Measurements from ENCODE around the gene LRTM1. TPM values are rescaled to one million over a fixed set of nuclear protein-coding genes. Genes with fewer than 3 reads are reported as not detected.

Gene LRTM1
- total RNA-seq, 1 donor from 2014 or later = not detected

DNA sequence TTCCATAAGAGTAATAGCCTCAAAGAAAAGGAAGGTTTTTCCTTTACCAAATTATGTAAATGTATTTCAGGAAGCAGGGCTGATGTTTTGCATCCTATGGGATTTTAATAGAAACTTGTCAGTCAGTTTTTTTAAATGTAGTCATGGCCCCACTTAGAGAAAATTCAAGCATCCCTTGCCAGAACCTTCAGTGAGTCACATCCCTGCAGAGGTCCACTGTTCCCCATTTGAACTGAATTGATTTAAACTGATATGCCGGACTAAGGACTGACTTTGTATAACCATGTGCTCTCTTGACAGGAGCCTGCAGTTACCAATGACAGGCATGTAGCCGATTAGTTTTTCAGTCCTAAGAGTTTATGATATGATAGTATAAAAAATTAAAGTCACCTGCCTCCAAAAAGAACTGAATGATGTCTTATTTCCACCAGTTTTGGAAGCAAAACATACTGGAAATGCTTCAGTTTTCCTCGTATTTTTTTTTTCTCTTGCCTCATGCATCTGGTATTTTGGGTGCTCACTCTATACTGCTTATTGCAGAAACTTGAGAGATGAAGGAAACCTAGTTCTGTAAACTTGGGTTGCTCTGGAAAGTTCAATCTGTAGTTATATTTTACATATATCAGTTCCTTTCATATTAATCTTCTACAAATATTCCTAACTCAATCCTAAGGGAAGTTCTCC, 30.7 kb downstream of the LRTM1 start:
- TF ChIP-seq, protein P1, sequence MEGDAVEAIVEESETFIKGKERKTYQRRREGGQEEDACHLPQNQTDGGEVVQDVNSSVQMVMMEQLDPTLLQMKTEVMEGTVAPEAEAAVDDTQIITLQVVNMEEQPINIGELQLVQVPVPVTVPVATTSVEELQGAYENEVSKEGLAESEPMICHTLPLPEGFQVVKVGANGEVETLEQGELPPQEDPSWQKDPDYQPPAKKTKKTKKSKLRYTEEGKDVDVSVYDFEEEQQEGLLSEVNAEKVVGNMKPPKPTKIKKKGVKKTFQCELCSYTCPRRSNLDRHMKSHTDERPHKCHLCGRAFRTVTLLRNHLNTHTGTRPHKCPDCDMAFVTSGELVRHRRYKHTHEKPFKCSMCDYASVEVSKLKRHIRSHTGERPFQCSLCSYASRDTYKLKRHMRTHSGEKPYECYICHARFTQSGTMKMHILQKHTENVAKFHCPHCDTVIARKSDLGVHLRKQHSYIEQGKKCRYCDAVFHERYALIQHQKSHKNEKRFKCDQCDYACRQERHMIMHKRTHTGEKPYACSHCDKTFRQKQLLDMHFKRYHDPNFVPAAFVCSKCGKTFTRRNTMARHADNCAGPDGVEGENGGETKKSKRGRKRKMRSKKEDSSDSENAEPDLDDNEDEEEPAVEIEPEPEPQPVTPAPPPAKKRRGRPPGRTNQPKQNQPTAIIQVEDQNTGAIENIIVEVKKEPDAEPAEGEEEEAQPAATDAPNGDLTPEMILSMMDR (IDR thresholded peaks at IDR 0.05; ENCODE audit: insufficient read depth, low read depth, low read length) = no peak
- no peak for TF ChIP-seq EZH2 (IDR thresholded peaks at IDR 0.05; ENCODE audit: insufficient read depth, low read length)
- H3K9me3 ChIP-seq (ENCODE audit: insufficient read depth, low read depth, low read length) = no peaks in the 10 kb centered on the region
- H3K36me3 Mint-ChIP-seq (ENCODE audit: low read depth, unreplicated experiment) = no peaks in the 10 kb centered on the region
- no peaks in the 10 kb centered on the region for H3K27me3 ChIP-seq (ENCODE audit: insufficient read depth, low read length)
- no peak overlapping the region for H3K9ac ChIP-seq (ENCODE audit: low read length)
- peaks cover 26% of the 10 kb centered on the region for H3K4me1 Mint-ChIP-seq (ENCODE audit: low read depth, unreplicated experiment)
- peak overlapping the region; percentile 50 for H3K27ac ChIP-seq (ENCODE audit: low read depth, low read length)
- no peak overlapping the region for H3K27ac Mint-ChIP-seq (ENCODE audit: unreplicated experiment)
- no peaks in the 10 kb centered on the region for H3K9me3 Mint-ChIP-seq (ENCODE audit: unreplicated experiment)
- H2AFZ ChIP-seq (ENCODE audit: low read depth, low read length) = no peak overlapping the region
- no peaks in the 10 kb centered on the region for H3K36me3 ChIP-seq (ENCODE audit: insufficient read depth, low read length)
- no peaks in the 10 kb centered on the region for H3K79me2 ChIP-seq (ENCODE audit: insufficient read depth, low read length)
- no peak overlapping the region for H3K4me3 Mint-ChIP-seq (ENCODE audit: unreplicated experiment)
- H3K4me1 ChIP-seq (ENCODE audit: insufficient read depth, low read length) = peaks cover 25% of the 10 kb centered on the region
- DNase-seq (ENCODE audit: low read depth) = peak; percentile 84
- peak overlapping the region; percentile 36 for H3K4me2 ChIP-seq (ENCODE audit: low read length)
- no peak for FAIRE-seq
- no peaks in the 10 kb centered on the region for H3K27me3 Mint-ChIP-seq (ENCODE audit: low read depth, unreplicated experiment)
- H3K4me3 ChIP-seq (ENCODE audit: insufficient read depth, low read depth, low read length) = no peak overlapping the region
- H4K20me1 ChIP-seq (ENCODE audit: insufficient read depth, low read length) = no peaks in the 10 kb centered on the region

DNA sequence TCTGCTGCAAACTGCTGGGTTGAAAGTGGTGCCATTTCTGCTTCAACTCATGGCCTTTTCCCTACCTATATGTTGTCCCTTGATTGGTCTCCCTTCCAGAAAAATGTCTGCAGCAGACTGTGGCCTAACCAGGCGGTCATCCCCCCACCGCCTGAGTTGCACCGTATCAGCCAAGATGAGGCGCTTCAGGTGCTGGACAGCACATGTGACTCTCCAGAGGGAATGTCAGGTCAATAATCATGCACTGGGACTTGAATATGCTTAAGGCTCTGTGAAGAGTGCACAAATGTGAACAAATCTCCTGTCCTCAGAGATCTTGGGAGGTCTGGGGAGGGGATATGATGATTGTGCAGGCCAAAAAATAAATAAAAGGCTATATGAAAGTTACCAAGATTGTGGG, 32.2 kb downstream of the LRTM1 start:
- H3K27ac Mint-ChIP-seq (ENCODE audit: unreplicated experiment) = no peak overlapping the region
- H3K4me3 Mint-ChIP-seq (ENCODE audit: unreplicated experiment) = peak overlapping the region; percentile 7
- Histone ChIP-seq H3K9me3 (ENCODE audit: insufficient read depth, low read depth, low read length) (no peaks in the 10 kb centered on the region), H3K4me2 (ENCODE audit: low read length) (no peak overlapping the region), H2AFZ (ENCODE audit: low read depth, low read length) (no peak overlapping the region), H3K79me2 (ENCODE audit: insufficient read depth, low read length) (no peaks in the 10 kb centered on the region), H3K27me3 (ENCODE audit: insufficient read depth, low read length) (no peaks in the 10 kb centered on the region), H3K27ac (ENCODE audit: low read depth, low read length) (no peak overlapping the region), H4K20me1 (ENCODE audit: insufficient read depth, low read length) (no peaks in the 10 kb centered on the region), H3K4me1 (ENCODE audit: insufficient read depth, low read length) (peaks cover 34% of the 10 kb centered on the region), H3K4me3 (ENCODE audit: insufficient read depth, low read depth, low read length) (no peak overlapping the region), H3K9ac (ENCODE audit: low read length) (no peak overlapping the region), H3K36me3 (ENCODE audit: insufficient read depth, low read length) (no peaks in the 10 kb centered on the region)
- FAIRE-seq (no peak), DNase-seq (ENCODE audit: low read depth) (no peak)
- H3K4me1 Mint-ChIP-seq (ENCODE audit: low read depth, unreplicated experiment) = peaks cover 26% of the 10 kb centered on the region
- no peak for TF ChIP-seq EZH2 (IDR thresholded peaks at IDR 0.05; ENCODE audit: insufficient read depth, low read length)
- H3K9me3 Mint-ChIP-seq (ENCODE audit: unreplicated experiment) = no peaks in the 10 kb centered on the region
- no peaks in the 10 kb centered on the region for H3K27me3 Mint-ChIP-seq (ENCODE audit: low read depth, unreplicated experiment)
- H3K36me3 Mint-ChIP-seq (ENCODE audit: low read depth, unreplicated experiment) = no peaks in the 10 kb centered on the region

DNA sequence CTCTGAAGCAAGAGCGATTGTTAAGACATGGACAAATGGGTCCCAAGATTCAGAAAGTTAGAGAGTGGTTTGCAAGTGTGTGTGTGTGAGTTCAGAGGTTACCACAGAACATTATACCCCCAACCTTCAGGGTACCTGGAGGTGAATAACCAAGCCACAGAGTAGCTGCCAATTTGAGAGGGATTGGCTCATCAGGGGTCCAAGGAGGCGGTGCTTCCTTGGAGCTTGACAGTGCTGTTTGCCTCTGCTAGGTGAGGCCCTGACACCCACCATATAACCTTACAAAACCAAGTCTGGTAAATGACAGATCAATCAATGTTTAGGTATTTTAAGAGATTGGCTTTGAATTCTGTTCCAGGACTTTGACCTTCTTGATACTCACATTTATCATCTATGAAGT, 35.7 kb downstream of the LRTM1 start:
- no peaks in the 10 kb centered on the region for H3K27me3 ChIP-seq (ENCODE audit: insufficient read depth, low read length)
- no peaks in the 10 kb centered on the region for H4K20me1 ChIP-seq (ENCODE audit: insufficient read depth, low read length)
- FAIRE-seq (no peak), DNase-seq (ENCODE audit: low read depth) (no peak)
- peak overlapping the region; percentile 36 for H3K9ac ChIP-seq (ENCODE audit: low read length)
- no peak overlapping the region for H3K4me3 ChIP-seq (ENCODE audit: insufficient read depth, low read depth, low read length)
- Mint-ChIP-seq H3K4me1 (ENCODE audit: low read depth, unreplicated experiment) (peaks cover 28% of the 10 kb centered on the region), H3K9me3 (ENCODE audit: unreplicated experiment) (no peaks in the 10 kb centered on the region), H3K4me3 (ENCODE audit: unreplicated experiment) (no peak overlapping the region), H3K36me3 (ENCODE audit: low read depth, unreplicated experiment) (no peaks in the 10 kb centered on the region), H3K27ac (ENCODE audit: unreplicated experiment) (no peak overlapping the region), H3K27me3 (ENCODE audit: low read depth, unreplicated experiment) (peaks cover 2% of the 10 kb centered on the region)
- no peak overlapping the region for H2AFZ ChIP-seq (ENCODE audit: low read depth, low read length)
- TF ChIP-seq, protein P1 (IDR thresholded peaks at IDR 0.05; ENCODE audit: insufficient read depth, low read depth, low read length) = no peak
- TF ChIP-seq EZH2 (IDR thresholded peaks at IDR 0.05; ENCODE audit: insufficient read depth, low read length) = no peak
- H3K4me1 ChIP-seq (ENCODE audit: insufficient read depth, low read length) = peaks cover 27% of the 10 kb centered on the region
- peak overlapping the region; percentile 67 for H3K27ac ChIP-seq (ENCODE audit: low read depth, low read length)
- H3K79me2 ChIP-seq (ENCODE audit: insufficient read depth, low read length) = no peaks in the 10 kb centered on the region
- no peaks in the 10 kb centered on the region for H3K36me3 ChIP-seq (ENCODE audit: insufficient read depth, low read length)
- H3K9me3 ChIP-seq (ENCODE audit: insufficient read depth, low read depth, low read length) = no peaks in the 10 kb centered on the region
- H3K4me2 ChIP-seq (ENCODE audit: low read length) = peak overlapping the region; percentile 64
